ENCODE measurements around the gene LEMD2.
A peak's percentile ranks its signal among the peaks of the same experiment; 100 is the strongest.

Gene LEMD2

GRCh38 chr6:33828764-33829731 lies 40.1 kb upstream of the LEMD2 start:
- Histone ChIP-seq H3K4me1 (ENCODE audit: control insufficient read depth in 2 of 2, insufficient read depth in 2 of 2, low read length in 2 of 2) (peaks cover 13 to 18% of the 10 kb centered on the region in 2 donors), H3K27me3 (ENCODE audit: control insufficient read depth in 2 of 2, insufficient read depth in 2 of 2, low read length in 2 of 2) (no peaks in the 10 kb centered on the region), H3K27ac (ENCODE audit: low read depth in 2 of 2, low read length in 2 of 2) (no peak overlapping the region), H3K36me3 (ENCODE audit: control insufficient read depth in 2 of 2, insufficient read depth in 2 of 2, low read length in 2 of 2) (no peaks in the 10 kb centered on the region), H3K4me3 (ENCODE audit: low read length in 2 of 2) (no peak overlapping the region), H3K9ac (ENCODE audit: low read depth in 1 of 2, low read length in 2 of 2) (no peak overlapping the region), H3K9me3 (ENCODE audit: control insufficient read depth in 2 of 2, low read length in 2 of 2) (no peaks in the 10 kb centered on the region)

GRCh38 chr6:33828452-33828763 lies 39.5 kb upstream of the LEMD2 start:
- no peak overlapping the region for H3K4me3 ChIP-seq (ENCODE audit: low read length in 2 of 2)
- H3K27me3 ChIP-seq (ENCODE audit: control insufficient read depth in 2 of 2, insufficient read depth in 2 of 2, low read length in 2 of 2): no peaks in the 10 kb centered on the region
- H3K9ac ChIP-seq (ENCODE audit: low read depth in 1 of 2, low read length in 2 of 2): no peak overlapping the region
- H3K9me3 ChIP-seq (ENCODE audit: control insufficient read depth in 2 of 2, low read length in 2 of 2): no peaks in the 10 kb centered on the region
- no peaks in the 10 kb centered on the region for H3K36me3 ChIP-seq (ENCODE audit: control insufficient read depth in 2 of 2, insufficient read depth in 2 of 2, low read length in 2 of 2)
- H3K4me1 ChIP-seq (ENCODE audit: control insufficient read depth in 2 of 2, insufficient read depth in 2 of 2, low read length in 2 of 2): peaks cover 13 to 18% of the 10 kb centered on the region in 2 donors
- no peak overlapping the region for H3K27ac ChIP-seq (ENCODE audit: low read depth in 2 of 2, low read length in 2 of 2)

GRCh38 chr6:33827546-33828451 lies 38.9 kb upstream of the LEMD2 start:
- H3K36me3 ChIP-seq (ENCODE audit: control insufficient read depth in 2 of 2, insufficient read depth in 2 of 2, low read length in 2 of 2): no peaks in the 10 kb centered on the region
- peaks cover 13 to 18% of the 10 kb centered on the region in 2 donors for H3K4me1 ChIP-seq (ENCODE audit: control insufficient read depth in 2 of 2, insufficient read depth in 2 of 2, low read length in 2 of 2)
- no peak overlapping the region for H3K9ac ChIP-seq (ENCODE audit: low read depth in 1 of 2, low read length in 2 of 2)
- H3K9me3 ChIP-seq (ENCODE audit: control insufficient read depth in 2 of 2, low read length in 2 of 2): no peaks in the 10 kb centered on the region
- no peak overlapping the region for H3K27ac ChIP-seq (ENCODE audit: low read depth in 2 of 2, low read length in 2 of 2)
- H3K4me3 ChIP-seq (ENCODE audit: low read length in 2 of 2): no peak overlapping the region
- no peaks in the 10 kb centered on the region for H3K27me3 ChIP-seq (ENCODE audit: control insufficient read depth in 2 of 2, insufficient read depth in 2 of 2, low read length in 2 of 2)

- H3K27ac ChIP-seq (ENCODE audit: low read depth in 2 of 2, low read length in 2 of 2): no peak overlapping the region
- H3K4me3 ChIP-seq (ENCODE audit: low read length in 2 of 2): no peak overlapping the region
- H3K9ac ChIP-seq (ENCODE audit: low read depth in 1 of 2, low read length in 2 of 2): no peak overlapping the region
- H3K4me1 ChIP-seq (ENCODE audit: control insufficient read depth in 2 of 2, insufficient read depth in 2 of 2, low read length in 2 of 2): peaks cover 13 to 18% of the 10 kb centered on the region in 2 donors
- no peaks in the 10 kb centered on the region for H3K27me3 ChIP-seq (ENCODE audit: control insufficient read depth in 2 of 2, insufficient read depth in 2 of 2, low read length in 2 of 2)
- H3K36me3 ChIP-seq (ENCODE audit: control insufficient read depth in 2 of 2, insufficient read depth in 2 of 2, low read length in 2 of 2): no peaks in the 10 kb centered on the region
- no peaks in the 10 kb centered on the region for H3K9me3 ChIP-seq (ENCODE audit: control insufficient read depth in 2 of 2, low read length in 2 of 2)
Observed at GRCh38 chr6:33826537-33826936, 37.6 kb upstream of the LEMD2 start.

- Histone ChIP-seq H3K27ac (ENCODE audit: low read depth in 2 of 2, low read length in 2 of 2) (peak overlapping the region; percentile 31 to 56), H3K36me3 (ENCODE audit: control insufficient read depth in 2 of 2, insufficient read depth in 2 of 2, low read length in 2 of 2) (no peaks in the 10 kb centered on the region), H3K9me3 (ENCODE audit: control insufficient read depth in 2 of 2, low read length in 2 of 2) (no peaks in the 10 kb centered on the region), H3K4me3 (ENCODE audit: low read length in 2 of 2) (peak overlapping the region; percentile 50 to 64), H3K9ac (ENCODE audit: low read depth in 1 of 2, low read length in 2 of 2) (peak overlapping the region; percentile 51 to 60), H3K4me1 (ENCODE audit: control insufficient read depth in 2 of 2, insufficient read depth in 2 of 2, low read length in 2 of 2) (peaks cover 13 to 18% of the 10 kb centered on the region in 2 donors), H3K27me3 (ENCODE audit: control insufficient read depth in 2 of 2, insufficient read depth in 2 of 2, low read length in 2 of 2) (no peaks in the 10 kb centered on the region)
Observed at GRCh38 chr6:33824461-33825154, 35.7 kb upstream of the LEMD2 start.

- H3K27ac ChIP-seq (ENCODE audit: low read depth in 2 of 2, low read length in 2 of 2): no peak overlapping the region
- no peak overlapping the region for H3K9ac ChIP-seq (ENCODE audit: low read depth in 1 of 2, low read length in 2 of 2)
- H3K4me1 ChIP-seq (ENCODE audit: control insufficient read depth in 2 of 2, insufficient read depth in 2 of 2, low read length in 2 of 2): peaks cover 13 to 18% of the 10 kb centered on the region in 2 donors
- H3K27me3 ChIP-seq (ENCODE audit: control insufficient read depth in 2 of 2, insufficient read depth in 2 of 2, low read length in 2 of 2): no peaks in the 10 kb centered on the region
- H3K9me3 ChIP-seq (ENCODE audit: control insufficient read depth in 2 of 2, low read length in 2 of 2): no peaks in the 10 kb centered on the region
- no peaks in the 10 kb centered on the region for H3K36me3 ChIP-seq (ENCODE audit: control insufficient read depth in 2 of 2, insufficient read depth in 2 of 2, low read length in 2 of 2)
- H3K4me3 ChIP-seq (ENCODE audit: low read length in 2 of 2): no peak overlapping the region
Observed at GRCh38 chr6:33823806-33824205, 34.9 kb upstream of the LEMD2 start.

GRCh38 chr6:33822575-33823395 lies 33.9 kb upstream of the LEMD2 start:
- Histone ChIP-seq H3K27me3 (ENCODE audit: control insufficient read depth in 2 of 2, insufficient read depth in 2 of 2, low read length in 2 of 2) (no peaks in the 10 kb centered on the region), H3K36me3 (ENCODE audit: control insufficient read depth in 2 of 2, insufficient read depth in 2 of 2, low read length in 2 of 2) (no peaks in the 10 kb centered on the region), H3K9me3 (ENCODE audit: control insufficient read depth in 2 of 2, low read length in 2 of 2) (no peaks in the 10 kb centered on the region), H3K4me3 (ENCODE audit: low read length in 2 of 2) (no peak overlapping the region), H3K4me1 (ENCODE audit: control insufficient read depth in 2 of 2, insufficient read depth in 2 of 2, low read length in 2 of 2) (peaks cover 10 to 12% of the 10 kb centered on the region in 2 donors), H3K9ac (ENCODE audit: low read depth in 1 of 2, low read length in 2 of 2) (no peak overlapping the region), H3K27ac (ENCODE audit: low read depth in 2 of 2, low read length in 2 of 2) (no peak overlapping the region)

- H3K9ac ChIP-seq (ENCODE audit: low read depth in 1 of 2, low read length in 2 of 2): no peak overlapping the region
- no peaks in the 10 kb centered on the region for H3K36me3 ChIP-seq (ENCODE audit: control insufficient read depth in 2 of 2, insufficient read depth in 2 of 2, low read length in 2 of 2)
- H3K9me3 ChIP-seq (ENCODE audit: control insufficient read depth in 2 of 2, low read length in 2 of 2): no peaks in the 10 kb centered on the region
- H3K27me3 ChIP-seq (ENCODE audit: control insufficient read depth in 2 of 2, insufficient read depth in 2 of 2, low read length in 2 of 2): no peaks in the 10 kb centered on the region
- peaks cover 2 to 4% of the 10 kb centered on the region in 2 donors for H3K4me1 ChIP-seq (ENCODE audit: control insufficient read depth in 2 of 2, insufficient read depth in 2 of 2, low read length in 2 of 2)
- H3K27ac ChIP-seq (ENCODE audit: low read depth in 2 of 2, low read length in 2 of 2): no peak overlapping the region
- H3K4me3 ChIP-seq (ENCODE audit: low read length in 2 of 2): no peak overlapping the region
Observed at GRCh38 chr6:33820784-33821520, 32.0 kb upstream of the LEMD2 start.

DNA sequence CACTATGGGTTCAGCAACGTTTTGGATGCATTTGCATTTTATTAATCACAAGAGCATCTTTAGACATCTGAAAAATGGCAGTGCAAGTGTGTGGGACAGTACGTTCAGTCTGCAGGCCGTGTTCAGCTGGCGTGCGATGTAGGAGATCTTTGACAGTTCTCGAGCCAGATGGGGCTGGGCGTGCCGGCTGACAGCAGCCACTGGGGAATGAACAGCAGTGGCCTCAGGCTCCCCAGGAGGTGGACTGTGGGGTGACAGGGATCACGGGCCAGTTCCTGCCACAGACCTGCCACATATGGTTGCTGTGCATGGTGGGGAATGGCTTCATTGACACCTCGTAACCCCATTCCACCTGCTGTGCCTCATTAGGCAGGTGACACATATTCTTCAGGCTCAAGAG lies 31.3 kb upstream of the LEMD2 start:
- Histone ChIP-seq H3K27me3 (ENCODE audit: control insufficient read depth in 2 of 2, insufficient read depth in 2 of 2, low read length in 2 of 2) (no peaks in the 10 kb centered on the region), H3K9me3 (ENCODE audit: control insufficient read depth in 2 of 2, low read length in 2 of 2) (no peaks in the 10 kb centered on the region), H3K4me3 (ENCODE audit: low read length in 2 of 2) (no peak overlapping the region), H3K36me3 (ENCODE audit: control insufficient read depth in 2 of 2, insufficient read depth in 2 of 2, low read length in 2 of 2) (no peaks in the 10 kb centered on the region), H3K4me1 (ENCODE audit: control insufficient read depth in 2 of 2, insufficient read depth in 2 of 2, low read length in 2 of 2) (peaks cover 2 to 4% of the 10 kb centered on the region in 2 donors), H3K9ac (ENCODE audit: low read depth in 1 of 2, low read length in 2 of 2) (no peak overlapping the region), H3K27ac (ENCODE audit: low read depth in 2 of 2, low read length in 2 of 2) (no peak overlapping the region)

All from mucosa of rectum (tissue), 2 donors.